Panc1 (cell line): ENCODE measurements around the gene GPATCH11.

Experiments used
- POLR2AphosphoS5 ChIP-seq: IDR thresholded peaks from 2 replicates; pipeline ENCODE4 v1.6.1; 2012; ENCODE audit warnings: mild to moderate bottlenecking, low read depth, low read length, moderate library complexity
- SIN3A ChIP-seq: IDR thresholded peaks from 2 replicates; pipeline ENCODE4 v1.6.1; 2012; ENCODE audit warnings: low read depth, mild to moderate bottlenecking, low read length, moderate library complexity, borderline replicate concordance; ENCODE audit not compliant: insufficient read depth
- TCF7L2 ChIP-seq: IDR thresholded peaks from 2 replicates; pipeline ENCODE4 v1.6.1; 2011; ENCODE audit warnings: mild to moderate bottlenecking, low read depth, low read length, inconsistent platforms
- TF ChIP-seq, protein P1 (sequence below): fragments of 450-650 bp; IDR thresholded peaks from 2 replicates; pipeline ENCODE4 v1.5.1; 2017; ENCODE audit warnings: mild to moderate bottlenecking
- TF ChIP-seq, protein P2 (sequence below), 2 experiments: IDR thresholded peaks; 2 replicates each; pipeline ENCODE4 v1.6.1; 2011 to 2012; ENCODE audit warnings: low read depth in 2 of 2, control low read depth in 1 of 2, low read length in 1 of 2, mild to moderate bottlenecking in 1 of 2, moderate library complexity in 1 of 2; ENCODE audit not compliant: insufficient read depth in 1 of 2

DNA sequence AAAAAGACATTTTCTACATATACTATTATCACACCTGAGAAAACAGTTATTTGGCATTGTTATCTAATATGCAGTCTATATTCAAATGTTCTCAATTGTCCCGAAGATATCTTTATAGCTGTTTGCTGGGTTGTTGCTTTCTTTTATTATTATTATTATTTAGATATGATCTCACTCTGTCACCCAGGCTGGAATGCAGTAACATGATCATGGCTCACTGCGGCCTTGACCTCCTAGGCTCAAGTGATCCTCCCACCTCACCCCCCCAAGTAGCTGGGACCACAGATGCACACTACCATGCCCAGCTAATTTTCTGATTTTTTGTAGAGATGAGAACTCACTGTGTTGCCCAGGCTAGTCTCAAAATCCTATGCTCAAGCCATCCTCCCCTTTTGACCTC is 19.9 kb downstream of the GPATCH11 start:
- TF ChIP-seq, protein P1, sequence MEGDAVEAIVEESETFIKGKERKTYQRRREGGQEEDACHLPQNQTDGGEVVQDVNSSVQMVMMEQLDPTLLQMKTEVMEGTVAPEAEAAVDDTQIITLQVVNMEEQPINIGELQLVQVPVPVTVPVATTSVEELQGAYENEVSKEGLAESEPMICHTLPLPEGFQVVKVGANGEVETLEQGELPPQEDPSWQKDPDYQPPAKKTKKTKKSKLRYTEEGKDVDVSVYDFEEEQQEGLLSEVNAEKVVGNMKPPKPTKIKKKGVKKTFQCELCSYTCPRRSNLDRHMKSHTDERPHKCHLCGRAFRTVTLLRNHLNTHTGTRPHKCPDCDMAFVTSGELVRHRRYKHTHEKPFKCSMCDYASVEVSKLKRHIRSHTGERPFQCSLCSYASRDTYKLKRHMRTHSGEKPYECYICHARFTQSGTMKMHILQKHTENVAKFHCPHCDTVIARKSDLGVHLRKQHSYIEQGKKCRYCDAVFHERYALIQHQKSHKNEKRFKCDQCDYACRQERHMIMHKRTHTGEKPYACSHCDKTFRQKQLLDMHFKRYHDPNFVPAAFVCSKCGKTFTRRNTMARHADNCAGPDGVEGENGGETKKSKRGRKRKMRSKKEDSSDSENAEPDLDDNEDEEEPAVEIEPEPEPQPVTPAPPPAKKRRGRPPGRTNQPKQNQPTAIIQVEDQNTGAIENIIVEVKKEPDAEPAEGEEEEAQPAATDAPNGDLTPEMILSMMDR, result no peak
- no peak for TF ChIP-seq POLR2AphosphoS5
- no peak for TF ChIP-seq TCF7L2
- TF ChIP-seq, protein P2, sequence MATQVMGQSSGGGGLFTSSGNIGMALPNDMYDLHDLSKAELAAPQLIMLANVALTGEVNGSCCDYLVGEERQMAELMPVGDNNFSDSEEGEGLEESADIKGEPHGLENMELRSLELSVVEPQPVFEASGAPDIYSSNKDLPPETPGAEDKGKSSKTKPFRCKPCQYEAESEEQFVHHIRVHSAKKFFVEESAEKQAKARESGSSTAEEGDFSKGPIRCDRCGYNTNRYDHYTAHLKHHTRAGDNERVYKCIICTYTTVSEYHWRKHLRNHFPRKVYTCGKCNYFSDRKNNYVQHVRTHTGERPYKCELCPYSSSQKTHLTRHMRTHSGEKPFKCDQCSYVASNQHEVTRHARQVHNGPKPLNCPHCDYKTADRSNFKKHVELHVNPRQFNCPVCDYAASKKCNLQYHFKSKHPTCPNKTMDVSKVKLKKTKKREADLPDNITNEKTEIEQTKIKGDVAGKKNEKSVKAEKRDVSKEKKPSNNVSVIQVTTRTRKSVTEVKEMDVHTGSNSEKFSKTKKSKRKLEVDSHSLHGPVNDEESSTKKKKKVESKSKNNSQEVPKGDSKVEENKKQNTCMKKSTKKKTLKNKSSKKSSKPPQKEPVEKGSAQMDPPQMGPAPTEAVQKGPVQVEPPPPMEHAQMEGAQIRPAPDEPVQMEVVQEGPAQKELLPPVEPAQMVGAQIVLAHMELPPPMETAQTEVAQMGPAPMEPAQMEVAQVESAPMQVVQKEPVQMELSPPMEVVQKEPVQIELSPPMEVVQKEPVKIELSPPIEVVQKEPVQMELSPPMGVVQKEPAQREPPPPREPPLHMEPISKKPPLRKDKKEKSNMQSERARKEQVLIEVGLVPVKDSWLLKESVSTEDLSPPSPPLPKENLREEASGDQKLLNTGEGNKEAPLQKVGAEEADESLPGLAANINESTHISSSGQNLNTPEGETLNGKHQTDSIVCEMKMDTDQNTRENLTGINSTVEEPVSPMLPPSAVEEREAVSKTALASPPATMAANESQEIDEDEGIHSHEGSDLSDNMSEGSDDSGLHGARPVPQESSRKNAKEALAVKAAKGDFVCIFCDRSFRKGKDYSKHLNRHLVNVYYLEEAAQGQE (IDR thresholded peaks at IDR 0.05; ENCODE audit: insufficient read depth in 1 of 2, low read depth in 2 of 2, low read length in 1 of 2), result no peak
- TF ChIP-seq SIN3A, result no peak
